ENCODE results near the gene HPN.

The HPN gene

DNA sequence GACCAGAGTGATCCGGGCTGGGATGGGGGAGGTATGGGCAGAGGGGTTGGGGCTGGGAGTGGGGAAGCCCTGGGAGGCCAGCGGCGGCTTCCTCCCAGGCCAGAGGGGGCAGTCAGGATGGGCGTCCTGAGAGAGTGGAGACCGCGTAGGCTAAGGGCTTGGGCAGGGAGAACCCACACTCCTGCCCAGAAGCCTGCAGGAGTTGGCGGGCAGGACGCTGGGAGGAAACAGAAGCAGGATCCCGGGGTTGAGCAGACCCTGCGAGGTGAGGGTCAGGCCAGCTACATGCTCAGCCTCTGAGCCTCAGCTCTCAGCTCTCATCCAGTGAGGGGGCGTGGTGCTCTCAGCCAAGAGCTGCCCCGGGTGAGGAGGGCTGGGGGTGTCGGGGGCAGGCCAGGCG lies 19.1 kb upstream of the HPN start:
- Histone ChIP-seq H3F3A (ENCODE audit: control insufficient read depth, insufficient read depth) (no peaks in the 10 kb centered on the region), H3K36me3 (ENCODE audit: control insufficient read depth, low read length) (peaks cover 88% of the 10 kb centered on the region), H3K27ac (ENCODE audit: low read depth, low read length) (no peak overlapping the region), H3K4me3 (ENCODE audit: low read length) (no peak overlapping the region), H4K20me1 (ENCODE audit: control insufficient read depth, insufficient read depth, low read depth, low read length) (no peaks in the 10 kb centered on the region), H3K9me2 (replicated peaks; ENCODE audit: control insufficient read depth, low read length) (no peaks in the 10 kb centered on the region), H3K4me1 (ENCODE audit: control insufficient read depth, low read length) (no peaks in the 10 kb centered on the region), H3K9me3 (ENCODE audit: control insufficient read depth, insufficient read depth, low read length) (no peaks in the 10 kb centered on the region), H3K27me3 (ENCODE audit: control insufficient read depth, low read length) (no peaks in the 10 kb centered on the region), H3K79me2 (ENCODE audit: control insufficient read depth, low read length) (no peaks in the 10 kb centered on the region), H3K4me2 (ENCODE audit: low read length) (no peak overlapping the region)
- TF ChIP-seq, protein P1, sequence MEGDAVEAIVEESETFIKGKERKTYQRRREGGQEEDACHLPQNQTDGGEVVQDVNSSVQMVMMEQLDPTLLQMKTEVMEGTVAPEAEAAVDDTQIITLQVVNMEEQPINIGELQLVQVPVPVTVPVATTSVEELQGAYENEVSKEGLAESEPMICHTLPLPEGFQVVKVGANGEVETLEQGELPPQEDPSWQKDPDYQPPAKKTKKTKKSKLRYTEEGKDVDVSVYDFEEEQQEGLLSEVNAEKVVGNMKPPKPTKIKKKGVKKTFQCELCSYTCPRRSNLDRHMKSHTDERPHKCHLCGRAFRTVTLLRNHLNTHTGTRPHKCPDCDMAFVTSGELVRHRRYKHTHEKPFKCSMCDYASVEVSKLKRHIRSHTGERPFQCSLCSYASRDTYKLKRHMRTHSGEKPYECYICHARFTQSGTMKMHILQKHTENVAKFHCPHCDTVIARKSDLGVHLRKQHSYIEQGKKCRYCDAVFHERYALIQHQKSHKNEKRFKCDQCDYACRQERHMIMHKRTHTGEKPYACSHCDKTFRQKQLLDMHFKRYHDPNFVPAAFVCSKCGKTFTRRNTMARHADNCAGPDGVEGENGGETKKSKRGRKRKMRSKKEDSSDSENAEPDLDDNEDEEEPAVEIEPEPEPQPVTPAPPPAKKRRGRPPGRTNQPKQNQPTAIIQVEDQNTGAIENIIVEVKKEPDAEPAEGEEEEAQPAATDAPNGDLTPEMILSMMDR (IDR thresholded peaks at IDR 0.05; ENCODE audit: low read depth, low read length, poor library complexity, severe bottlenecking): no peak
- TF ChIP-seq EZH2phosphoT487 (IDR thresholded peaks at IDR 0.05; ENCODE audit: borderline replicate concordance, low read length): no peak

DNA sequence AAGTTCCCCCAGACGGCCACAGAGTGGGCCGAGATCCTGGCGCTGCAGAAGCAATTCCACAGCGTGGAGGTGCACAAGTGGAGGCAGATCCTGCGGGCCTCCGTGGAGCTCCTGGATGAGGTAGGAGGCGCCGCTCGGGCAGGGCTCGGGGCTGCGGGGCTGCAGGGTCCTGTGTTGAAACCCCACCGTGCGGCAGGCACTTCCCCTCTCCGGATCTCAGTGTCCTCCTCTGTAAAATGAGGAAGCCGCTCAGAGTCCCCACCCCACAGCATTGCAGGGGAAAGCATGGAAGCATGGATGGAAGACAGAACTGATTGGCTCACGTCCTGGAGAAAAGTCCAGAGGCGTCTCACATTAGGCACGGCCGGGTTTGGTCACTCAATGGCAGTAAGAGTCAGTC lies 18.1 kb upstream of the HPN start:
- Histone ChIP-seq H3K36me3 (ENCODE audit: control insufficient read depth, low read length) (peaks cover 90% of the 10 kb centered on the region), H3K4me1 (ENCODE audit: control insufficient read depth, low read length) (no peaks in the 10 kb centered on the region), H3K4me3 (ENCODE audit: low read length) (no peak overlapping the region), H3K9me2 (replicated peaks; ENCODE audit: control insufficient read depth, low read length) (no peaks in the 10 kb centered on the region), H3K79me2 (ENCODE audit: control insufficient read depth, low read length) (no peaks in the 10 kb centered on the region), H4K20me1 (ENCODE audit: control insufficient read depth, insufficient read depth, low read depth, low read length) (no peaks in the 10 kb centered on the region), H3K9me3 (ENCODE audit: control insufficient read depth, insufficient read depth, low read length) (no peaks in the 10 kb centered on the region), H3K27me3 (ENCODE audit: control insufficient read depth, low read length) (no peaks in the 10 kb centered on the region), H3F3A (ENCODE audit: control insufficient read depth, insufficient read depth) (no peaks in the 10 kb centered on the region), H3K27ac (ENCODE audit: low read depth, low read length) (no peak overlapping the region), H3K4me2 (ENCODE audit: low read length) (no peak overlapping the region)
- TF ChIP-seq, protein P1 (IDR thresholded peaks at IDR 0.05; ENCODE audit: low read depth, low read length, poor library complexity, severe bottlenecking): no peak
- TF ChIP-seq EZH2phosphoT487 (IDR thresholded peaks at IDR 0.05; ENCODE audit: borderline replicate concordance, low read length): no peak

DNA sequence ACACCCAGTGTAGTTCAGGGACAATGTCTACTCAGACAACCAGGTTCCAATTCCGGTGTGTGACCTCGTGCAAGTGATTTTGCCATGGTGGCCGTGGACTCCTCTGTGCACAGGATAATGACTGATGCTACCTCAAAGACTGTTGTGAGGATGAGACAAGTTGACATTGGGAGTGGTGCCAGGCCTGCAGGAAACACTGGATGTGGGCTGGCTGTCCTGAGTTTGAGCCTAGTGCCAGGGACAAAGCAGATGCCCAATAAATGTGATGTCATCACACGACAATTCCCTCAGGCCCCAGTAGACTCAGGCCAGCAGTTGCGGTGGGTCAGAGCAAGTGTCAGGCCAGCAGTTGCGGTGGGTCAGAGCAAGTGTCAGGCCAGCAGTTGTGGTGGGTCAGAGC lies 17.4 kb upstream of the HPN start:
- H3K4me1 ChIP-seq (ENCODE audit: control insufficient read depth, low read length): no peaks in the 10 kb centered on the region
- H3K27me3 ChIP-seq (ENCODE audit: control insufficient read depth, low read length): no peaks in the 10 kb centered on the region
- no peaks in the 10 kb centered on the region for H3F3A ChIP-seq (ENCODE audit: control insufficient read depth, insufficient read depth)
- H3K27ac ChIP-seq (ENCODE audit: low read depth, low read length): no peak overlapping the region
- H3K4me2 ChIP-seq (ENCODE audit: low read length): no peak overlapping the region
- H3K79me2 ChIP-seq (ENCODE audit: control insufficient read depth, low read length): no peaks in the 10 kb centered on the region
- no peak for TF ChIP-seq EZH2phosphoT487 (IDR thresholded peaks at IDR 0.05; ENCODE audit: borderline replicate concordance, low read length)
- TF ChIP-seq, protein P1 (IDR thresholded peaks at IDR 0.05; ENCODE audit: low read depth, low read length, poor library complexity, severe bottlenecking): no peak
- H3K36me3 ChIP-seq (ENCODE audit: control insufficient read depth, low read length): peaks cover 83% of the 10 kb centered on the region
- H3K4me3 ChIP-seq (ENCODE audit: low read length): no peak overlapping the region
- H3K9me2 ChIP-seq (replicated peaks; ENCODE audit: control insufficient read depth, low read length): no peaks in the 10 kb centered on the region
- H4K20me1 ChIP-seq (ENCODE audit: control insufficient read depth, insufficient read depth, low read depth, low read length): no peaks in the 10 kb centered on the region
- H3K9me3 ChIP-seq (ENCODE audit: control insufficient read depth, insufficient read depth, low read length): no peaks in the 10 kb centered on the region

All from DOHH2 (cell line).